Measurements from ENCODE around the gene EYA4. TPM values are rescaled to one million over a fixed set of nuclear protein-coding genes. Genes with fewer than 3 reads are reported as not detected.
A peak's percentile ranks its signal among the peaks of the same experiment; 100 is the strongest.

The EYA4 gene, protein sequence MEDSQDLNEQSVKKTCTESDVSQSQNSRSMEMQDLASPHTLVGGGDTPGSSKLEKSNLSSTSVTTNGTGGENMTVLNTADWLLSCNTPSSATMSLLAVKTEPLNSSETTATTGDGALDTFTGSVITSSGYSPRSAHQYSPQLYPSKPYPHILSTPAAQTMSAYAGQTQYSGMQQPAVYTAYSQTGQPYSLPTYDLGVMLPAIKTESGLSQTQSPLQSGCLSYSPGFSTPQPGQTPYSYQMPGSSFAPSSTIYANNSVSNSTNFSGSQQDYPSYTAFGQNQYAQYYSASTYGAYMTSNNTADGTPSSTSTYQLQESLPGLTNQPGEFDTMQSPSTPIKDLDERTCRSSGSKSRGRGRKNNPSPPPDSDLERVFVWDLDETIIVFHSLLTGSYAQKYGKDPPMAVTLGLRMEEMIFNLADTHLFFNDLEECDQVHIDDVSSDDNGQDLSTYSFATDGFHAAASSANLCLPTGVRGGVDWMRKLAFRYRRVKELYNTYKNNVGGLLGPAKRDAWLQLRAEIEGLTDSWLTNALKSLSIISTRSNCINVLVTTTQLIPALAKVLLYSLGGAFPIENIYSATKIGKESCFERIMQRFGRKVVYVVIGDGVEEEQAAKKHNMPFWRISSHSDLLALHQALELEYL
- under 1 TPM in 3 of 4 donors, not detected in 1; 0.03 to 0.22 (median 0.22) TPM for polyA plus RNA-seq
- long read RNA-seq, donor 1: 0 reads
- long read RNA-seq, donor 2: 0 reads
- long read RNA-seq, donor 3: 0 reads
- long read RNA-seq, donor 4: 0 reads
- long read RNA-seq, donor 5: 0 reads
- long read RNA-seq, donor 6: 0 reads
- long read RNA-seq, donor 7: 0 reads
- long read RNA-seq, donor 8: 0 reads
- long read RNA-seq, donor 9: 0 reads
- long read RNA-seq, donor 10: 0 reads

DNA sequence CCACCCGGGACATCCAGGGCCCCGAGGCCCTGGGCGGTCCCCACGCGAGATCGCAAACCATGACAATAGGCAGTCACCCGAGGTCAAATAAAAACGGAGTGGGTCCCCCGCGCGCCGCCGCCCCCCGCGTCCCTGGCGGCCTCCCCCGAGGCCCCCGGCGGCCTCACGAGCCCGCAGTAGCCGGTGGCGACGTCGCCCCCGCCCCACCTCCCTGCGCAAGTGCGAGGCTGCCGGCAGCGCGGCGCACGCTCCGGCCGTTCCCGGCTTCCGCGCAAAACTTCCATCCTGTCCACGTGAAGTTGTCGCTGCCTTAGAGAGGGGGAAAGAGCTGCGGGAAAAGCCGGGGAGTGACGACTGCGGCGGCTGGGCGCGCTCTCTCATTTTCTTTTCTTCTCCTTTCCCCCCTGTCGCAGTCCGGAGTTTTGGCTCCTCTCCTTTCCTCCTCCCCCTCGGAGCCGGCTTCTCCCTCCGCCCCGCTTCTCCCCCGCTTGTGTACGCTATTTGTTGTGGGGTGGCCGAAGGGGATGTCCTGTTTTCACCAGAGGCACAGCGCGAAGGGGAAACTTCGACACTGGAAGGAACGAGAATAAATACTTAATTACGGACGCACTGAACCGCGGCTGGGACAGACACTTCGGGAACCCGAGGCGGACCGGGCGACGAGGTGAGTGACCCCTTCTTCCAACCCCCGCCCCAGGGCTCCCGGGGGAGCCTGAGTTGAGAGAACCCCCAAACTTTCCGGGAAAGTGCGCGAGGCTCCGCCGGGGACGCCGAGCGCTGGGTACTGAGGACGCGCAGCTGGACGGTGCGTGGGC is at the start of gene EYA4:
Gene EYA4, plus strand, starts transcription at position 272 of the 815 bp plus-strand sequence. CDS start 33,424 bp downstream, outside the sequence.
- Histone ChIP-seq H3K4me3 (ENCODE audit: low read depth in 1 of 3, low read length in 3 of 3) (peak within 1 kb of the TSS in 2 of 3 donors; percentile 20 to 30), H3K36me3 (ENCODE audit: control insufficient read depth in 3 of 3, insufficient read depth in 2 of 3, low read depth in 1 of 3, low read length in 3 of 3) (no peaks in the 10 kb centered on the region), H3K4me1 (ENCODE audit: control insufficient read depth in 3 of 3, insufficient read depth in 2 of 3, low read depth in 1 of 3, low read length in 2 of 3) (peaks cover 0 to 4% (median 0%) of the 10 kb centered on the region in 3 donors), H3K27ac (ENCODE audit: low read depth in 1 of 3, low read length in 2 of 3) (no peak within 1 kb of the TSS), H3K27me3 (ENCODE audit: control insufficient read depth in 3 of 3, insufficient read depth in 3 of 3, low read length in 3 of 3) (peaks cover 20 to 41% (median 24%) of the 10 kb centered on the region in 3 donors), H3K9me3 (ENCODE audit: control insufficient read depth in 2 of 2, insufficient read depth in 1 of 2, low read depth in 1 of 2, low read length in 1 of 2) (no peaks in the 10 kb centered on the region)
- FAIRE-seq (no peak), DNase-seq (peak in 1 of 2 donors; percentile 22)
- 1 to 5% (median 4%) methylated on average over 73 to 84 of the region's 84 CpGs for WGBS, 3 donors

DNA sequence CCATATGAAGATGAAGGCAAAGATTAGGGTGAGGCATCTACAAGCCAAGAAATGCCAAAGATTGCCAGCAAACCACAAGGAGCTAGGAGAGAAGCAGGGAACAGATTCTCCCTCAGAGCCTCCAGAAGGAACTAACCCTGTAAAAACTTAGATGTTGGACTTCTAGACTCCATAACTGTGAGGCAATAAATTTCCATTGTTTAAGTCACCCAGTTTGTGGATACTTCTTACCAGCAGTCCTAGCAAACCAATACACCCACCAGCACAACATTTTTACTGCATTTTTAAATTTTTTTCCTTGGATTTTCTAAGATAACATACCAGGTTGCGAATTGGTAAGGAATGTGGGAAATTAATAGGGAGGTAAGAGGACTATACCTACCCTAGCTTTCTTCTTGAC is 47.8 kb upstream of the EYA4 start:
- FAIRE-seq: no peak
- H3K9me3 ChIP-seq (ENCODE audit: control insufficient read depth in 2 of 2, insufficient read depth in 1 of 2, low read depth in 1 of 2, low read length in 1 of 2): no peaks in the 10 kb centered on the region
- no peak overlapping the region for H3K4me3 ChIP-seq (ENCODE audit: low read depth in 1 of 3, low read length in 3 of 3)
- no peak for DNase-seq
- peaks cover 0 to 2% (median 0%) of the 10 kb centered on the region in 3 donors for H3K27me3 ChIP-seq (ENCODE audit: control insufficient read depth in 3 of 3, insufficient read depth in 3 of 3, low read length in 3 of 3)
- no peaks in the 10 kb centered on the region for H3K36me3 ChIP-seq (ENCODE audit: control insufficient read depth in 3 of 3, insufficient read depth in 2 of 3, low read depth in 1 of 3, low read length in 3 of 3)
- H3K27ac ChIP-seq (ENCODE audit: low read depth in 1 of 3, low read length in 2 of 3): no peak overlapping the region
- WGBS, 3 donors: 80 to 88% (median 80%) methylated on average over 1 of the region's 1 CpG
- H3K4me1 ChIP-seq (ENCODE audit: control insufficient read depth in 3 of 3, insufficient read depth in 2 of 3, low read depth in 1 of 3, low read length in 2 of 3): no peaks in the 10 kb centered on the region

DNA sequence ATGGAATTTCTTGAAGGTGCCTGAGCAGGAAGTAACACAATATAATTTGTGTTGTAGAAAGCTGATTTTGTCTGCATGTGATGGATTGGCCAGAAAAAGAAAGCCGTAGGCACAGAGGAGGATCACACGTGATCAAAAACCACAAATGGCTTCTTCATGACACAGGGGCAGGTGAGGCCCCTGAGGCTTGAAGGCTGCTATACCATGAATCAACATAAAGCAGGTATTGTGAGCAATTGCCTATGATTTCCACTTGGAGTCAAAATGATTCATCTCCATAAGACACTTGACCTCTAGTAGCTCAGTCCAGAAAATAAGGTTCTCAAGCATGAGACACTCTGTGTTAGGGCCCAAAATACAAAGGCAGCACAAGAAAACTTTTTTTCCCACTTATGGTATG is 42.4 kb upstream of the EYA4 start:
- DNase-seq (no peak), FAIRE-seq (no peak)
- Histone ChIP-seq H3K27ac (ENCODE audit: low read depth in 1 of 3, low read length in 2 of 3) (no peak overlapping the region), H3K36me3 (ENCODE audit: control insufficient read depth in 3 of 3, insufficient read depth in 2 of 3, low read depth in 1 of 3, low read length in 3 of 3) (no peaks in the 10 kb centered on the region), H3K9me3 (ENCODE audit: control insufficient read depth in 2 of 2, insufficient read depth in 1 of 2, low read depth in 1 of 2, low read length in 1 of 2) (no peaks in the 10 kb centered on the region), H3K27me3 (ENCODE audit: control insufficient read depth in 3 of 3, insufficient read depth in 3 of 3, low read length in 3 of 3) (peaks cover 0 to 2% (median 0%) of the 10 kb centered on the region in 3 donors), H3K4me1 (ENCODE audit: control insufficient read depth in 3 of 3, insufficient read depth in 2 of 3, low read depth in 1 of 3, low read length in 2 of 3) (no peaks in the 10 kb centered on the region), H3K4me3 (ENCODE audit: low read depth in 1 of 3, low read length in 3 of 3) (no peak overlapping the region)
- 60 to 77% (median 65%) methylated on average over 2 of the region's 2 CpGs for WGBS, 3 donors

DNA sequence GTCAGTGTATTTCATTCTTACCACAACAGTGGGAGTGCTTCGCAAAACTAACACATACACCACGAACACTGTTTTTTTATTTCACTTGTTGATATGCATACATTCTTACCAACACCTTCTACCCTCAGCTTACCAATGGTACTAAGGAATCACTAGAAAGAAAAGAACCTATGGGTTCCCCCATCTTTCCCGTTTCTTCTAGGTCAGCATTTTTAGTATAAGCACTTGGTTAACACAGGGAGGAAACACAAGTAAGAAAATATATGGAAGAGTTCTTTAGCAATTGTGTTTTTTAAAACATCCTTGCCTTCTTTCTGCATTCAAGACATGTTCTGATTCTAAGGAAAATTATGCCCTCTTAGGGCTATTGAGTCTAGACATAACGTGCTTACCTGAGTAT is 39.9 kb upstream of the EYA4 start:
- no peaks in the 10 kb centered on the region for H3K9me3 ChIP-seq (ENCODE audit: control insufficient read depth in 2 of 2, insufficient read depth in 1 of 2, low read depth in 1 of 2, low read length in 1 of 2)
- no peak for FAIRE-seq
- no peaks in the 10 kb centered on the region for H3K4me1 ChIP-seq (ENCODE audit: control insufficient read depth in 3 of 3, insufficient read depth in 2 of 3, low read depth in 1 of 3, low read length in 2 of 3)
- no peak overlapping the region for H3K27ac ChIP-seq (ENCODE audit: low read depth in 1 of 3, low read length in 2 of 3)
- no peak overlapping the region for H3K4me3 ChIP-seq (ENCODE audit: low read depth in 1 of 3, low read length in 3 of 3)
- H3K36me3 ChIP-seq (ENCODE audit: control insufficient read depth in 3 of 3, insufficient read depth in 2 of 3, low read depth in 1 of 3, low read length in 3 of 3): no peaks in the 10 kb centered on the region
- no peak for DNase-seq
- 82 to 91% (median 84%) methylated on average over 4 of the region's 4 CpGs for WGBS, 3 donors
- no peaks in the 10 kb centered on the region for H3K27me3 ChIP-seq (ENCODE audit: control insufficient read depth in 3 of 3, insufficient read depth in 3 of 3, low read length in 3 of 3)

DNA sequence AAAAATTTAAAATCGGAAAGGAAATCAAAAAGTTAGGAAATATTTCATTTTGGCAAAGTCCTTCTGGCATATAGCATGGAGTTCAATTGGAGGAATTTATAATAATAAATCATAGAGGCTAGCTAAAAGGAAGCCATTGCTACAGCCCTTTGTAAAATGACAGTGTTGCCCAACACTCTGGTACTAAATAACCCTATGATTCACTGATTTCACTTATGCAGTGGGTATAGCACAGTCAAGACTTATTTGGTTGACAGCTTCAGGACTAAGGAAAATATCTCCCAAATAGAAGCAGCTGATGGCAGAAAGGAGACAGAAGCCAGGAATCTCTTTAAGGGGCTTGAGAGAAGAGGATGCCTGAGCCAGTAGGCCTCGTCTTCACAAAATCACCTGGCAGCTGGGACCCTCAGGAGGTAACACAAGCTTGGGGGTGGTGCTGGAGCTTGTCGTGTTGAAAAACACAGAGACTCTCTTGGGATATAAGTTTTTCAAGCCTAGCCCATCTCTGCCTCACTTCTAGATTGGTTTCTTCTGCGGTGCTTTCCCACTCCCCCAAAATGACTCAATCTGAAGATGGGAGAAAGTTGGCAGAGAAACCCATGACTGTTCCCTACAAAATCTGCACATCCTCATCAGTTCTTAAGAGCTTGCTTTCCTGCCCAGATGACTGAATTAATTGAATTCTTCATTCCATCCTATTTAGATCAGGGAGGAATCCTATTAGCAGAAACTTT is 38.4 kb upstream of the EYA4 start:
- Histone ChIP-seq H3K4me1 (ENCODE audit: control insufficient read depth in 3 of 3, insufficient read depth in 2 of 3, low read depth in 1 of 3, low read length in 2 of 3) (no peaks in the 10 kb centered on the region), H3K27ac (ENCODE audit: low read depth in 1 of 3, low read length in 2 of 3) (no peak overlapping the region), H3K27me3 (ENCODE audit: control insufficient read depth in 3 of 3, insufficient read depth in 3 of 3, low read length in 3 of 3) (peaks cover 0 to 3% (median 0%) of the 10 kb centered on the region in 3 donors), H3K36me3 (ENCODE audit: control insufficient read depth in 3 of 3, insufficient read depth in 2 of 3, low read depth in 1 of 3, low read length in 3 of 3) (no peaks in the 10 kb centered on the region), H3K9me3 (ENCODE audit: control insufficient read depth in 2 of 2, insufficient read depth in 1 of 2, low read depth in 1 of 2, low read length in 1 of 2) (no peaks in the 10 kb centered on the region), H3K4me3 (ENCODE audit: low read depth in 1 of 3, low read length in 3 of 3) (no peak overlapping the region)
- FAIRE-seq (no peak), DNase-seq (no peak)
- WGBS, 3 donors: 59 to 73% (median 67%) methylated on average over 4 of the region's 4 CpGs

DNA sequence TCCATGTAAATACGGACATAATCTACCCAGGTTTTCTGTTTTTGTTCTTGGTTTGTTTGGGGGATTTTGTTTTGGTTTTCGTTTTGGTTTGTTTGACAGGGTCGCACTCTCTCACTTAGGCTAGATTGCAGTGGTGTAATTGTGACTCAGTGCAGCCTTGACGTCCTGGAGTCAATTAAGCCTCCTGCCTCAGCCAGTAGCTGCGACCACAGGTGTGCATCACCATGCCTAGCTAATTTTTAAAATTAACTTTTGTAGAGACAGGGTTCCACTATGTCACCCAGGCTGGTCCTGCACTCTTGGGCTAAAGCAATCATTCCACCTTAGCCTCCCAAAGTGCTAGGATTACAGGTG is 37.8 kb upstream of the EYA4 start:
- WGBS, 3 donors: 70 to 73% (median 70%) methylated on average over 5 of the region's 5 CpGs
- no peak overlapping the region for H3K4me3 ChIP-seq (ENCODE audit: low read depth in 1 of 3, low read length in 3 of 3)
- FAIRE-seq (no peak), DNase-seq (no peak)
- H3K27ac ChIP-seq (ENCODE audit: low read depth in 1 of 3, low read length in 2 of 3): no peak overlapping the region
- no peaks in the 10 kb centered on the region for H3K4me1 ChIP-seq (ENCODE audit: control insufficient read depth in 3 of 3, insufficient read depth in 2 of 3, low read depth in 1 of 3, low read length in 2 of 3)
- H3K9me3 ChIP-seq (ENCODE audit: control insufficient read depth in 2 of 2, insufficient read depth in 1 of 2, low read depth in 1 of 2, low read length in 1 of 2): no peaks in the 10 kb centered on the region
- peaks cover 0 to 3% (median 0%) of the 10 kb centered on the region in 3 donors for H3K27me3 ChIP-seq (ENCODE audit: control insufficient read depth in 3 of 3, insufficient read depth in 3 of 3, low read length in 3 of 3)
- H3K36me3 ChIP-seq (ENCODE audit: control insufficient read depth in 3 of 3, insufficient read depth in 2 of 3, low read depth in 1 of 3, low read length in 3 of 3): no peaks in the 10 kb centered on the region

DNA sequence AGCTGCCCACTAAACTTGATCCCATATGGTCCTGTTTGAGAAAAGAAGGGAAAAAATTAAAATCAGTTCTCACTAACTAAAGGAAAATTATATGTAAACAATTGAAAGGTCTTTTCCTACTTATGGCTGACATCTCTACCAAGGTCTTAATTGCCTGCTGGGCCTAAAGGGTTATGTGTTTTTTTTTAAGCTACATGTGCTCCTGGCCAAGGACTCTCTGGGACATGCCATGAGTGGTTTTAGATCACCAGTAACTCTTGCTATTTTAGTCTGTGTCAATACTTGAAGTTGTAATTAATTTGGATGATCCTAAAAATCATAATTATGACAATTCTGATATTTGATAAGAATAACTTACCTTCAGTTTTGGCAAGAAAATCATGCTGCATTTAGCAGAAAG is 35.9 kb upstream of the EYA4 start:
- Histone ChIP-seq H3K9me3 (ENCODE audit: control insufficient read depth in 2 of 2, insufficient read depth in 1 of 2, low read depth in 1 of 2, low read length in 1 of 2) (peaks cover 0 to 6% of the 10 kb centered on the region in 2 donors), H3K4me1 (ENCODE audit: control insufficient read depth in 3 of 3, insufficient read depth in 2 of 3, low read depth in 1 of 3, low read length in 2 of 3) (no peaks in the 10 kb centered on the region), H3K27me3 (ENCODE audit: control insufficient read depth in 3 of 3, insufficient read depth in 3 of 3, low read length in 3 of 3) (peaks cover 0 to 3% (median 0%) of the 10 kb centered on the region in 3 donors), H3K36me3 (ENCODE audit: control insufficient read depth in 3 of 3, insufficient read depth in 2 of 3, low read depth in 1 of 3, low read length in 3 of 3) (no peaks in the 10 kb centered on the region), H3K27ac (ENCODE audit: low read depth in 1 of 3, low read length in 2 of 3) (no peak overlapping the region), H3K4me3 (ENCODE audit: low read depth in 1 of 3, low read length in 3 of 3) (no peak overlapping the region)
- DNase-seq (no peak), FAIRE-seq (no peak)

All from small intestine (tissue), 16 donors.